PC-3 (cell line): ENCODE measurements around the gene ADCY3. TPM values are rescaled to one million over a fixed set of nuclear protein-coding genes. Genes with fewer than 3 reads are reported as not detected.

ENCODE experiments used
- ATAC-seq: fragments of 200-7000 bp; cut with Tn5 transposase; 2 replicates; pipeline ENCODE4 v1.9.1; 2020; ENCODE audit warnings: mild to moderate bottlenecking, moderate library complexity
- BruUV-seq: library from RNA; stranded (reverse); fragments of 400-500 nt; replicated peaks from 2 replicates; lab custom pipeline; 2021; lab: Mats Ljungman, UMichigan
- CTCF ChIA-PET: fragments of 300-600 bp; sonication (Branson Sonifier 250); formaldehyde crosslinking; loops from one replicate; lab custom pipeline; 2022; ENCODE audit warnings: antibody characterized with exemption; lab: Charles Lee
- POLR2A ChIA-PET: fragments of 300-600 bp; sonication (Branson Sonifier 250); formaldehyde crosslinking; loops from one replicate; lab custom pipeline; 2022; ENCODE audit warnings: antibody characterized with exemption; ENCODE audit not compliant: unreplicated experiment; lab: Charles Lee
- DNase-seq: peaks from one replicate; pipeline ENCODE4 v3.0.0-alpha.2; 2015
- H2AFZ ChIP-seq: fragments of 300-600 bp; sonication (generic); 2 replicates; pipeline ENCODE4 v1.6.0; 2016; ENCODE audit warnings: antibody characterized with exemption, low read length
- H3F3A ChIP-seq: fragments of 300-600 bp; sonication (generic); one replicate; pipeline ENCODE4 v1.6.0; 2017; ENCODE audit warnings: antibody characterized with exemption, low read length, control low read depth, mild to moderate bottlenecking; ENCODE audit not compliant: unreplicated experiment
- H3K27ac ChIP-seq: fragments of 300-600 bp; sonication (generic); 2 replicates; pipeline ENCODE4 v1.5.1; 2016; ENCODE audit warnings: mild to moderate bottlenecking, low read length
- H3K27me3 ChIP-seq: fragments of 300-600 bp; sonication (generic); 2 replicates; pipeline ENCODE4 v1.6.1; 2016; ENCODE audit warnings: low read length, mixed read lengths
- H3K36me3 ChIP-seq: fragments of 300-600 bp; sonication (generic); 2 replicates; pipeline ENCODE4 v1.6.1; 2016; ENCODE audit warnings: low read depth, mixed run types, low read length, mixed read lengths
- H3K4me1 ChIP-seq: fragments of 300-600 bp; sonication (generic); 2 replicates; pipeline ENCODE4 v1.5.1; 2016; ENCODE audit warnings: low read length; ENCODE audit not compliant: insufficient read depth
- H3K4me2 ChIP-seq: fragments of 300-600 bp; sonication (generic); 2 replicates; pipeline ENCODE4 v1.6.0; 2016; ENCODE audit warnings: low read length
- H3K4me3 ChIP-seq: fragments of 300-600 bp; sonication (generic); 2 replicates; pipeline ENCODE4 v1.5.1; 2016; ENCODE audit warnings: mild to moderate bottlenecking, low read length, mixed read lengths
- H3K79me2 ChIP-seq: fragments of 300-600 bp; sonication (generic); 2 replicates; pipeline ENCODE4 v1.6.1; 2017; ENCODE audit warnings: low read length, mixed read lengths
- H3K9ac ChIP-seq: fragments of 300-600 bp; sonication (generic); 2 replicates; pipeline ENCODE4 v1.6.0; 2016; ENCODE audit warnings: mild to moderate bottlenecking, low read length
- H3K9me2 ChIP-seq: fragments of 300-600 bp; sonication (generic); replicated peaks from 2 replicates; pipeline ENCODE4 v1.6.1; 2016; ENCODE audit warnings: mixed run types, low read length, mixed read lengths
- H3K9me3 ChIP-seq: fragments of 300-600 bp; sonication (generic); 2 replicates; pipeline ENCODE4 v1.6.1; 2016; ENCODE audit warnings: low read length, mixed read lengths
- H4K20me1 ChIP-seq: fragments of 300-600 bp; sonication (generic); 2 replicates; pipeline ENCODE4 v1.6.1; 2016; ENCODE audit warnings: low read length, mixed read lengths
- CTCF ChIP-seq: fragments of 300-600 bp; sonication (generic); conservative IDR thresholded peaks from 2 replicates; pipeline ENCODE4 v1.5.1; 2017; ENCODE audit warnings: antibody characterized with exemption, low read depth, mild to moderate bottlenecking, low read length
- EZH2 ChIP-seq: fragments of 300-600 bp; sonication (generic); IDR thresholded peaks from one replicate; pipeline ENCODE4 v1.6.1; 2017; ENCODE audit warnings: antibody characterized with exemption, mild to moderate bottlenecking, low read length; ENCODE audit not compliant: unreplicated experiment
- EZH2phosphoT487 ChIP-seq: fragments of 300-600 bp; sonication (generic); IDR thresholded peaks from 2 replicates; pipeline ENCODE4 v1.6.1; 2018; ENCODE audit warnings: mild to moderate bottlenecking, antibody characterized with exemption, low read length, borderline replicate concordance
- intact Hi-C: fragments of 100-400 bp; cut with micrococcal nuclease; formaldehyde crosslinking; loops from 2 replicates; pipeline ENCODE4 v1.9.0; 2023
- total RNA-seq: library from RNA; depleted of rRNA; stranded (reverse); fragments of >200 nt; gene quantifications from 2 replicates; pipeline ENCODE4 v1.2.3, GENCODE V29; 2014

ADCY3 gene
- total RNA-seq, 1 experiment from 2014 or later, result 52.0 TPM

GRCh38 chr2:24881623-24882022, 38.4 kb downstream of the ADCY3 start:
- Histone ChIP-seq H3K4me3 (no peak overlapping the region), H3K27me3 (no peaks in the 10 kb centered on the region), H3K4me2 (no peak overlapping the region), H3F3A (no peaks in the 10 kb centered on the region), H3K9me2 (no peaks in the 10 kb centered on the region), H3K79me2 (no peaks in the 10 kb centered on the region), H4K20me1 (no peaks in the 10 kb centered on the region), H3K27ac (no peak overlapping the region), H3K36me3 (no peaks in the 10 kb centered on the region), H3K9me3 (no peaks in the 10 kb centered on the region), H3K9ac (no peak overlapping the region), H2AFZ (no peak overlapping the region), H3K4me1 (no peaks in the 10 kb centered on the region)
- CTCF ChIA-PET, result no interaction called here
- ATAC-seq, result no peak; the same call in 1 of the 2 replicates
- no peak for DNase-seq
- BruUV-seq, result no TSS peak
- TF ChIP-seq EZH2 (no peak), EZH2phosphoT487 (no peak), CTCF (peak; percentile 51; the same call in 1 of the 2 replicates)
- POLR2A ChIA-PET, result no interaction called here
- intact Hi-C loops, result no loop called here

- H3K79me2 ChIP-seq, result no peaks in the 10 kb centered on the region
- no peaks in the 10 kb centered on the region for H4K20me1 ChIP-seq
- H3K9ac ChIP-seq, result no peak overlapping the region
- no peaks in the 10 kb centered on the region for H3F3A ChIP-seq
- no peaks in the 10 kb centered on the region for H3K9me2 ChIP-seq
- no peak overlapping the region for H3K4me2 ChIP-seq
- H3K4me1 ChIP-seq, result no peaks in the 10 kb centered on the region
- no peak overlapping the region for H3K27ac ChIP-seq
- DNase-seq, result no peak
- H2AFZ ChIP-seq, result no peak overlapping the region
- ChIA-PET CTCF (no interaction called here), POLR2A (no interaction called here)
- H3K36me3 ChIP-seq, result no peaks in the 10 kb centered on the region
- H3K4me3 ChIP-seq, result no peak overlapping the region
- TF ChIP-seq EZH2phosphoT487 (no peak), EZH2 (no peak), CTCF (no peak)
- intact Hi-C loops, result no loop called here
- no TSS peak for BruUV-seq
- no peak for ATAC-seq
- H3K9me3 ChIP-seq, result no peaks in the 10 kb centered on the region
- no peaks in the 10 kb centered on the region for H3K27me3 ChIP-seq
Observed at GRCh38 chr2:24881158-24881557, 38.9 kb downstream of the ADCY3 start.

DNA sequence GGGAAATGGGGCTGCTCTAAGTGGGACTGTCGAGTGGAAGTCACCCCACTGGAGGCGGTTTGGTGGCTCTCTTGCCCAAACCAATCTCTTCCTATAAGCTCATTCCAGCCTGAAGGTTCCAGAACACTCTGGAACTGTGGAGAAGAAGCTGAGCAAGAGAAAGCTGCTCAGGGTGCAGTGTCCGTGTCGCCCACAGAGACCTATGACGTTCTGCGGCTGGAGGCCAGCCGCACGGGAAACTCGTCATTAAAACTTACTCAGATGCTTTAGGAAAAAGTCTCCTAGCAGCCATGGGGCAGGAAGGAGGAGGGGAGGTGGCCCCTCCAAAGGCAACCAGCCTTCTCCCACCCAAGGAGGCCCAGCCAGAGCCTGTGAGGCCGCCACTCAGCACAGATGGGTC, 41.7 kb downstream of the ADCY3 start:
- no peak overlapping the region for H2AFZ ChIP-seq
- ChIA-PET CTCF (no interaction called here), POLR2A (no interaction called here)
- no peak overlapping the region for H3K9ac ChIP-seq
- no peaks in the 10 kb centered on the region for H3F3A ChIP-seq
- intact Hi-C loops, result no loop called here
- no peaks in the 10 kb centered on the region for H3K36me3 ChIP-seq
- no peaks in the 10 kb centered on the region for H4K20me1 ChIP-seq
- ATAC-seq, result no peak
- H3K4me3 ChIP-seq, result no peak overlapping the region
- DNase-seq, result no peak
- H3K4me1 ChIP-seq, result no peaks in the 10 kb centered on the region
- H3K27ac ChIP-seq, result no peak overlapping the region
- no peaks in the 10 kb centered on the region for H3K27me3 ChIP-seq
- H3K79me2 ChIP-seq, result no peaks in the 10 kb centered on the region
- H3K9me2 ChIP-seq, result no peaks in the 10 kb centered on the region
- no peaks in the 10 kb centered on the region for H3K9me3 ChIP-seq
- BruUV-seq, result no TSS peak
- H3K4me2 ChIP-seq, result no peak overlapping the region
- no peak for TF ChIP-seq CTCF
- no peak for TF ChIP-seq EZH2
- no peak for TF ChIP-seq EZH2phosphoT487
